Progenitor cell of endocrine pancreas (in vitro differentiated cells): ENCODE results near the gene UBR3. TPM values are rescaled to one million over a fixed set of nuclear protein-coding genes. Genes with fewer than 3 reads are reported as not detected.

Source experiments
- DNase-seq: peaks from one replicate; pipeline ENCODE4 v3.0.0; 2021; ENCODE audit warnings: low spot score; ENCODE audit not compliant: unreplicated experiment
- H3K27ac Mint-ChIP-seq: 2 replicates; pipeline ENCODE4 v1.8.0; 2021; ENCODE audit warnings: mild to moderate bottlenecking, moderate library complexity, mixed read lengths
- H3K27me3 Mint-ChIP-seq: 2 replicates; pipeline ENCODE4 v1.8.0; 2021; ENCODE audit warnings: mixed read lengths
- H3K36me3 Mint-ChIP-seq: 2 replicates; pipeline ENCODE4 v1.8.0; 2022; ENCODE audit warnings: mixed read lengths; ENCODE audit not compliant: insufficient read depth
- H3K4me1 Mint-ChIP-seq: 2 replicates; pipeline ENCODE4 v1.8.0; 2021; ENCODE audit warnings: low read depth, mixed read lengths
- H3K4me3 Mint-ChIP-seq: 2 replicates; pipeline ENCODE4 v1.8.0; 2021; ENCODE audit warnings: low read depth, mild to moderate bottlenecking, moderate library complexity, mixed read lengths
- H3K9me3 Mint-ChIP-seq: 2 replicates; pipeline ENCODE4 v1.8.0; 2021; ENCODE audit warnings: low read depth, mixed read lengths
- total RNA-seq: library from RNA; stranded (reverse); gene quantifications from 2 replicates; pipeline ENCODE4 v1.2.1, GENCODE V29; 2021
- TF ChIP-seq, protein P1 (sequence below): fragments of 200-600 bp; sonication (generic); IDR thresholded peaks from one replicate; pipeline ENCODE4 v1.5.0; 2021; ENCODE audit warnings: antibody characterized with exemption, mild to moderate bottlenecking; ENCODE audit not compliant: unreplicated experiment

The UBR3 gene
- total RNA-seq, 1 donor from 2014 or later: 36.9 TPM

DNA sequence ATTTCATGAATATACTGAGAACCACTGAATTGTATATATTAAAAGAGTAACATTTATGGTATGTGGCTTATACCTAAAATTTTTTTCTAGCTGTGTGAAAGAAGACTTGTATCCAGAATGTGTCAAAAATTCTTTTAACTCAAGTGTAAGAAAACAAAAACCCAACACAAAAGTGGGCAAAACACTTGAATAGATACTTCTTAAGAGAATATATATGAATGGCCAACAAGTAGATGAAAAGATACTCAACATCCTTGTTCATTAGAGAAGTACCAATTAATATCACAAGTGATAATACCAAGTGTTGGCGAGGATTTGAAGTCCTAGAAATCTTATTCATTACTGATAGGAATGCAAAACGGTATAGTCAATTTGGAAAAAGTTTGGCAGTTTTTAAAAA lies 243.5 kb downstream of the UBR3 start:
- TF ChIP-seq, protein P1, sequence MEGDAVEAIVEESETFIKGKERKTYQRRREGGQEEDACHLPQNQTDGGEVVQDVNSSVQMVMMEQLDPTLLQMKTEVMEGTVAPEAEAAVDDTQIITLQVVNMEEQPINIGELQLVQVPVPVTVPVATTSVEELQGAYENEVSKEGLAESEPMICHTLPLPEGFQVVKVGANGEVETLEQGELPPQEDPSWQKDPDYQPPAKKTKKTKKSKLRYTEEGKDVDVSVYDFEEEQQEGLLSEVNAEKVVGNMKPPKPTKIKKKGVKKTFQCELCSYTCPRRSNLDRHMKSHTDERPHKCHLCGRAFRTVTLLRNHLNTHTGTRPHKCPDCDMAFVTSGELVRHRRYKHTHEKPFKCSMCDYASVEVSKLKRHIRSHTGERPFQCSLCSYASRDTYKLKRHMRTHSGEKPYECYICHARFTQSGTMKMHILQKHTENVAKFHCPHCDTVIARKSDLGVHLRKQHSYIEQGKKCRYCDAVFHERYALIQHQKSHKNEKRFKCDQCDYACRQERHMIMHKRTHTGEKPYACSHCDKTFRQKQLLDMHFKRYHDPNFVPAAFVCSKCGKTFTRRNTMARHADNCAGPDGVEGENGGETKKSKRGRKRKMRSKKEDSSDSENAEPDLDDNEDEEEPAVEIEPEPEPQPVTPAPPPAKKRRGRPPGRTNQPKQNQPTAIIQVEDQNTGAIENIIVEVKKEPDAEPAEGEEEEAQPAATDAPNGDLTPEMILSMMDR: no peak
- DNase-seq: no peak
- Mint-ChIP-seq H3K9me3 (peaks cover 22% of the 10 kb centered on the region), H3K36me3 (peaks cover 48% of the 10 kb centered on the region), H3K27ac (no peak overlapping the region), H3K27me3 (no peaks in the 10 kb centered on the region), H3K4me1 (peaks cover 10% of the 10 kb centered on the region), H3K4me3 (no peak overlapping the region)

GRCh38 chr2:170073288-170073687 lies 246.0 kb downstream of the UBR3 start:
- H3K4me3 Mint-ChIP-seq: no peak overlapping the region
- TF ChIP-seq, protein P1: no peak
- H3K27ac Mint-ChIP-seq: peak overlapping the region; percentile 21
- H3K27me3 Mint-ChIP-seq: no peaks in the 10 kb centered on the region
- DNase-seq: no peak
- H3K9me3 Mint-ChIP-seq: peaks cover 22% of the 10 kb centered on the region
- peaks cover 10% of the 10 kb centered on the region for H3K4me1 Mint-ChIP-seq
- peaks cover 45% of the 10 kb centered on the region for H3K36me3 Mint-ChIP-seq

GRCh38 chr2:170076189-170076588 lies 248.9 kb downstream of the UBR3 start:
- no peak for DNase-seq
- no peak overlapping the region for H3K27ac Mint-ChIP-seq
- no peak overlapping the region for H3K4me3 Mint-ChIP-seq
- peaks cover 6% of the 10 kb centered on the region for H3K9me3 Mint-ChIP-seq
- TF ChIP-seq, protein P1: no peak
- peaks cover 25% of the 10 kb centered on the region for H3K36me3 Mint-ChIP-seq
- H3K27me3 Mint-ChIP-seq: no peaks in the 10 kb centered on the region
- H3K4me1 Mint-ChIP-seq: peaks cover 10% of the 10 kb centered on the region

- Mint-ChIP-seq H3K9me3 (no peaks in the 10 kb centered on the region), H3K27ac (no peak overlapping the region), H3K4me1 (peaks cover 10% of the 10 kb centered on the region), H3K27me3 (no peaks in the 10 kb centered on the region), H3K36me3 (peaks cover 18% of the 10 kb centered on the region), H3K4me3 (no peak overlapping the region)
- TF ChIP-seq, protein P1: no peak
- no peak for DNase-seq
Measured at GRCh38 chr2:170077830-170078569, 250.7 kb downstream of the UBR3 start.

GRCh38 chr2:170084820-170085491 lies 257.7 kb downstream of the UBR3 start:
- TF ChIP-seq, protein P1: no peak
- DNase-seq: no peak
- no peaks in the 10 kb centered on the region for H3K27me3 Mint-ChIP-seq
- no peaks in the 10 kb centered on the region for H3K4me1 Mint-ChIP-seq
- H3K36me3 Mint-ChIP-seq: peaks cover 3% of the 10 kb centered on the region
- no peak overlapping the region for H3K27ac Mint-ChIP-seq
- H3K4me3 Mint-ChIP-seq: no peak overlapping the region
- no peaks in the 10 kb centered on the region for H3K9me3 Mint-ChIP-seq
